IMR-90 (cell line): Measurements from ENCODE around the gene MBOAT1. TPM values are rescaled to one million over a fixed set of nuclear protein-coding genes. Genes with fewer than 3 reads are reported as not detected.

Experiments used
- ATAC-seq: fragments of 200-7000 bp; cut with Tn5 transposase; 2 replicates; pipeline ENCODE4 v1.9.1; 2020; ENCODE audit warnings: low read depth, mild to moderate bottlenecking, moderate library complexity
- BruUV-seq: library from RNA; stranded (reverse); fragments of 400-500 nt; replicated peaks from 2 replicates; lab custom pipeline; 2021; lab: Mats Ljungman, UMichigan
- CTCF ChIA-PET: fragments of 300-600 bp; formaldehyde crosslinking; extraction: SDS; loops from one replicate; lab custom pipeline; 2021; ENCODE audit warnings: antibody characterized with exemption; lab: Yijun Ruan, JAX
- POLR2A ChIA-PET: fragments of 300-600 bp; sonication (Branson Sonifier 250); formaldehyde crosslinking; loops from one replicate; lab custom pipeline; 2022; ENCODE audit warnings: antibody characterized with exemption; ENCODE audit not compliant: unreplicated experiment; lab: Charles Lee
- DNase-seq: peaks from one replicate; pipeline ENCODE4 v3.0.0; 2013
- H2AFZ ChIP-seq: replicated peaks from 2 replicates; pipeline ENCODE3; 2013; ENCODE audit warnings: low read length, mild to moderate bottlenecking; ENCODE audit not compliant: poor library complexity
- H2AK5ac ChIP-seq: 2 replicates; pipeline ENCODE4 v1.6.1; 2013; ENCODE audit warnings: low read depth, low read length, inconsistent platforms
- H2AK9ac ChIP-seq: replicated peaks from 2 replicates; pipeline ENCODE3; 2013; ENCODE audit warnings: mild to moderate bottlenecking, low read depth, low read length, moderate library complexity; ENCODE audit not compliant: poor library complexity
- H2BK120ac ChIP-seq: 2 replicates; pipeline ENCODE4 v1.6.1; 2013; ENCODE audit warnings: low read depth, low read length, inconsistent platforms
- H2BK15ac ChIP-seq: 3 replicates; pipeline ENCODE4 v1.6.1; 2013; ENCODE audit warnings: low read depth, low read length, inconsistent platforms
- H2BK20ac ChIP-seq: 2 replicates; pipeline ENCODE4 v1.6.1; 2013; ENCODE audit warnings: low read depth, mild to moderate bottlenecking, inconsistent platforms, low read length, moderate library complexity
- H2BK5ac ChIP-seq: 2 replicates; pipeline ENCODE4 v1.6.1; 2013; ENCODE audit warnings: mild to moderate bottlenecking, low read depth, low read length, inconsistent platforms; ENCODE audit not compliant: poor library complexity, severe bottlenecking
- H3K14ac ChIP-seq: replicated peaks from 2 replicates; pipeline ENCODE4 v1.6.1; 2013; ENCODE audit warnings: low read depth, low read length, inconsistent platforms
- H3K18ac ChIP-seq: 2 replicates; pipeline ENCODE4 v1.6.1; 2013; ENCODE audit warnings: low read depth, low read length, control low read depth
- H3K23ac ChIP-seq: 2 replicates; pipeline ENCODE4 v1.6.1; 2013; ENCODE audit warnings: low read depth, low read length, inconsistent platforms
- H3K27ac ChIP-seq: 2 replicates; pipeline ENCODE4 v1.5.1; 2013; ENCODE audit warnings: mild to moderate bottlenecking, control low read depth, low read length; ENCODE audit not compliant: insufficient read depth
- H3K27me3 ChIP-seq: 2 replicates; pipeline ENCODE4 v1.6.1; 2013; ENCODE audit warnings: low read length; ENCODE audit not compliant: control insufficient read depth, insufficient read depth
- H3K36me3 ChIP-seq: 2 replicates; pipeline ENCODE4 v1.6.1; 2013; ENCODE audit warnings: low read length, mixed read lengths; ENCODE audit not compliant: control insufficient read depth, insufficient read depth
- H3K4ac ChIP-seq: 2 replicates; pipeline ENCODE4 v1.6.1; 2013; ENCODE audit warnings: low read depth, low read length, inconsistent platforms
- H3K4me1 ChIP-seq: 2 replicates; pipeline ENCODE4 v1.6.1; 2013; ENCODE audit warnings: low read length, mixed read lengths; ENCODE audit not compliant: control insufficient read depth, insufficient read depth
- H3K4me2 ChIP-seq: 2 replicates; pipeline ENCODE4 v1.6.1; 2013; ENCODE audit warnings: low read depth, mild to moderate bottlenecking, control low read depth, low read length, moderate library complexity
- H3K4me3 ChIP-seq: 2 replicates; pipeline ENCODE4 v1.5.1; 2013; ENCODE audit warnings: low read depth, mild to moderate bottlenecking, control low read depth, low read length, moderate library complexity; ENCODE audit not compliant: insufficient read depth
- H3K56ac ChIP-seq: 2 replicates; pipeline ENCODE4 v1.6.1; 2013; ENCODE audit warnings: low read length, inconsistent platforms; ENCODE audit not compliant: insufficient read depth; ENCODE audit errors: extremely low read depth
- H3K79me1 ChIP-seq, 2 experiments: 2 replicates each; pipeline ENCODE4 v1.6.1; 2013; ENCODE audit warnings: low read length in 2 of 2, inconsistent platforms in 1 of 2, low read depth in 1 of 2
- H3K9ac ChIP-seq: 2 replicates; pipeline ENCODE4 v1.6.1; 2013; ENCODE audit warnings: low read depth, low read length, control low read depth
- H3K9me1 ChIP-seq: 2 replicates; pipeline ENCODE4 v1.6.1; 2013; ENCODE audit warnings: low read length, inconsistent platforms; ENCODE audit not compliant: insufficient read depth
- H3K9me3 ChIP-seq: 2 replicates; pipeline ENCODE4 v1.6.1; 2013; ENCODE audit warnings: low read length; ENCODE audit not compliant: control insufficient read depth, insufficient read depth
- H4K20me1 ChIP-seq: 2 replicates; pipeline ENCODE4 v1.6.1; 2013; ENCODE audit warnings: low read length, inconsistent platforms; ENCODE audit not compliant: insufficient read depth
- H4K5ac ChIP-seq: 2 replicates; pipeline ENCODE4 v1.6.1; 2013; ENCODE audit warnings: mild to moderate bottlenecking, low read depth, low read length, control low read depth
- H4K8ac ChIP-seq, 2 experiments: 2 replicates each; pipeline ENCODE4 v1.6.1; 2013; ENCODE audit warnings: low read depth in 2 of 2, low read length in 2 of 2, control low read depth in 1 of 2, inconsistent platforms in 1 of 2
- H4K91ac ChIP-seq: 2 replicates; pipeline ENCODE4 v1.6.1; 2013; ENCODE audit warnings: low read depth, low read length, inconsistent platforms; ENCODE audit not compliant: insufficient read depth
- CHD1 ChIP-seq: IDR thresholded peaks from 2 replicates; pipeline ENCODE4 v1.6.1; 2012; ENCODE audit warnings: low read depth, low read length, improper control_type of control experiment
- CTCF ChIP-seq: conservative IDR thresholded peaks from 2 replicates; pipeline ENCODE4 v1.5.1; 2012; ENCODE audit warnings: mild to moderate bottlenecking, low read depth, low read length, improper control_type of control experiment
- FOS ChIP-seq: fragments of 150-350 bp; IDR thresholded peaks from 2 replicates; pipeline ENCODE4 v1.6.1; 2016; ENCODE audit warnings: low read depth, low read length
- MAFK ChIP-seq: IDR thresholded peaks from 2 replicates; pipeline ENCODE4 v1.6.1; 2012; ENCODE audit warnings: low read depth, low read length, improper control_type of control experiment
- MAZ ChIP-seq: IDR thresholded peaks from 2 replicates; pipeline ENCODE4 v1.6.1; 2012; ENCODE audit warnings: low read depth, mild to moderate bottlenecking, low read length, improper control_type of control experiment, moderate library complexity, borderline replicate concordance
- NFE2L2 ChIP-seq: fragments of 150-350 bp; IDR thresholded peaks from 2 replicates; pipeline ENCODE4 v1.6.1; 2016; ENCODE audit warnings: low read depth, mild to moderate bottlenecking, low read length
- POLR2A ChIP-seq: IDR thresholded peaks from 2 replicates; pipeline ENCODE4 v1.6.1; 2012; ENCODE audit warnings: mild to moderate bottlenecking, low read depth, low read length
- RAD21 ChIP-seq: IDR thresholded peaks from 2 replicates; pipeline ENCODE4 v1.6.1; 2012; ENCODE audit warnings: low read length, improper control_type of control experiment
- RCOR1 ChIP-seq: IDR thresholded peaks from 2 replicates; pipeline ENCODE4 v1.6.1; 2012; ENCODE audit warnings: mild to moderate bottlenecking, low read length, improper control_type of control experiment; ENCODE audit not compliant: insufficient replicate concordance
- RFX5 ChIP-seq: IDR thresholded peaks from 2 replicates; pipeline ENCODE4 v1.8.0; 2012; ENCODE audit warnings: low read depth, mild to moderate bottlenecking, low read length, moderate library complexity
- SMC3 ChIP-seq: fragments of 150-350 bp; IDR thresholded peaks from 2 replicates; pipeline ENCODE4 v1.6.1; 2016; ENCODE audit warnings: low read depth, mild to moderate bottlenecking, antibody characterized with exemption, low read length, moderate library complexity
- WGBS, 2 experiments: methylation state at CpG; one replicate each; pipeline versions ENCODE4 v1.1.5 to v1.1.7; 2013; ENCODE audit warnings: missing lambda C conversion rate in 2 of 2; ENCODE audit not compliant: insufficient read length in 1 of 2; ENCODE audit errors: extremely low coverage in 2 of 2; 5-methylcytosine and 5-hydroxymethylcytosine counted together
- dilution Hi-C: fragments of 300-500 bp; cut with HindIII; formaldehyde crosslinking; loops from one replicate; pipeline ENCODE4 v1.14.3; 2018; ENCODE audit warnings: low sequenced_read_pairs; ENCODE audit not compliant: unreplicated experiment
- in situ Hi-C: fragments of 300-500 bp; cut with MboI; formaldehyde crosslinking; loops from 3 replicates; pipeline ENCODE4 v1.14.3; 2019; ENCODE audit warnings: low sequenced_read_pairs, inconsistent platforms, mixed read lengths
- intact Hi-C: fragments of 100-400 bp; cut with micrococcal nuclease; formaldehyde crosslinking; loops from 2 replicates; pipeline ENCODE4 v1.10.0; 2022
- polyA plus RNA-seq, 3 experiments: library from polyadenylated mRNA; depleted of rRNA; stranded (reverse); fragments of >200 nt; gene quantifications; 2 replicates each; pipeline ENCODE4 v1.2.3, GENCODE V29; 2012; ENCODE audit warnings: low replicate concordance in 1 of 3
- total RNA-seq: library from RNA; depleted of rRNA; stranded (reverse); fragments of >200 nt; gene quantifications from 2 replicates; pipeline ENCODE4 v1.2.3, GENCODE V29; 2012
- TF ChIP-seq, protein P1 (sequence below): fragments of 150-350 bp; IDR thresholded peaks from 2 replicates; pipeline ENCODE4 v1.6.1; 2017; ENCODE audit warnings: mild to moderate bottlenecking, antibody characterized with exemption, low read length, low read depth

MBOAT1 gene
- total and polyA plus RNA-seq, 2 of the 4 experiments (the other 2 are of a cell fraction) = 1.6 to 4.7 TPM

GRCh38 chr6:20095436-20095835 lies 116.8 kb downstream of the MBOAT1 start:
- H3K9ac ChIP-seq = no peak overlapping the region
- H4K91ac ChIP-seq = no peak overlapping the region
- no peaks in the 10 kb centered on the region for H4K20me1 ChIP-seq
- no peaks in the 10 kb centered on the region for H3K36me3 ChIP-seq
- in situ Hi-C loops = no loop called here
- no peaks in the 10 kb centered on the region for H3K27me3 ChIP-seq
- H3K4me1 ChIP-seq = no peaks in the 10 kb centered on the region
- H3K79me1 ChIP-seq = no peaks in the 10 kb centered on the region
- H4K5ac ChIP-seq = no peak overlapping the region
- no peak for ATAC-seq
- H2AK5ac ChIP-seq = no peak overlapping the region
- H3K18ac ChIP-seq = no peak overlapping the region
- H2BK120ac ChIP-seq = no peak overlapping the region
- no peak overlapping the region for H3K56ac ChIP-seq
- H3K9me3 ChIP-seq = no peaks in the 10 kb centered on the region
- H2BK15ac ChIP-seq = no peak overlapping the region
- TF ChIP-seq SMC3 (no peak), RFX5 (no peak), RCOR1 (no peak), RAD21 (no peak), CTCF (no peak), MAZ (no peak), POLR2A (no peak), FOS (no peak), MAFK (no peak), NFE2L2 (no peak), CHD1 (no peak)
- TF ChIP-seq, protein P1, sequence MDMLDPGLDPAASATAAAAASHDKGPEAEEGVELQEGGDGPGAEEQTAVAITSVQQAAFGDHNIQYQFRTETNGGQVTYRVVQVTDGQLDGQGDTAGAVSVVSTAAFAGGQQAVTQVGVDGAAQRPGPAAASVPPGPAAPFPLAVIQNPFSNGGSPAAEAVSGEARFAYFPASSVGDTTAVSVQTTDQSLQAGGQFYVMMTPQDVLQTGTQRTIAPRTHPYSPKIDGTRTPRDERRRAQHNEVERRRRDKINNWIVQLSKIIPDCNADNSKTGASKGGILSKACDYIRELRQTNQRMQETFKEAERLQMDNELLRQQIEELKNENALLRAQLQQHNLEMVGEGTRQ = no peak
- no TSS peak for BruUV-seq
- CTCF ChIA-PET = no interaction called here
- POLR2A ChIA-PET = no interaction called here
- no peak overlapping the region for H2BK5ac ChIP-seq
- H3K14ac ChIP-seq = no peak overlapping the region
- intact Hi-C loops = no loop called here
- H4K8ac ChIP-seq = no peak overlapping the region
- H3K4me2 ChIP-seq = no peak overlapping the region
- H3K4me3 ChIP-seq = no peak overlapping the region
- no peaks in the 10 kb centered on the region for H3K9me1 ChIP-seq
- dilution Hi-C loops = no loop called here
- no peak overlapping the region for H3K27ac ChIP-seq
- 85% methylated on average over 3 of the region's 6 CpGs; no CpG with 5 or more reads in 1 of the 2 experiments for WGBS, 2 experiments
- no peak overlapping the region for H2AFZ ChIP-seq
- no peak overlapping the region for H3K23ac ChIP-seq
- no peak for DNase-seq
- H2AK9ac ChIP-seq = no peak overlapping the region
- no peak overlapping the region for H2BK20ac ChIP-seq
- no peak overlapping the region for H3K4ac ChIP-seq
